ENCODE results near the gene MMP7. TPM values are rescaled to one million over a fixed set of nuclear protein-coding genes. Genes with fewer than 3 reads are reported as not detected.

The MMP7 gene, protein sequence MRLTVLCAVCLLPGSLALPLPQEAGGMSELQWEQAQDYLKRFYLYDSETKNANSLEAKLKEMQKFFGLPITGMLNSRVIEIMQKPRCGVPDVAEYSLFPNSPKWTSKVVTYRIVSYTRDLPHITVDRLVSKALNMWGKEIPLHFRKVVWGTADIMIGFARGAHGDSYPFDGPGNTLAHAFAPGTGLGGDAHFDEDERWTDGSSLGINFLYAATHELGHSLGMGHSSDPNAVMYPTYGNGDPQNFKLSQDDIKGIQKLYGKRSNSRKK
- 20.7 to 34.8 TPM (median 25.3 TPM) in 5 replicates for total RNA-seq (2022; extraction: Qiagen RNA extraction)

GRCh38 chr11:102530558-102530957, at the start of gene MMP7:
Gene MMP7 (minus strand): TSS chr11:102530747. CDS start chr11:102530700, 47 bp downstream.

Other genes with a start within 250 kb of the MMP7 start
- 50.5 to 70.0 TPM (median 57.4 TPM) in 5 replicates for gene BIRC3, start 213.3 kb downstream of the MMP7 start, total RNA-seq (2022; extraction: Qiagen RNA extraction)
- gene BIRC2, start 183.5 kb downstream of the MMP7 start, total RNA-seq (2022; extraction: Qiagen RNA extraction): 29.5 to 36.3 TPM (median 33.1 TPM) in 5 replicates
- 167 to 245 TPM (median 210 TPM) in 5 replicates for gene TMEM123, start 78.0 kb downstream of the MMP7 start, total RNA-seq (2022; extraction: Qiagen RNA extraction)
- not detected in 5 replicates for gene MMP20, start 94.6 kb upstream of the MMP7 start, total RNA-seq (2022; extraction: Qiagen RNA extraction)
- not detected in 5 replicates for gene MMP27, start 175.0 kb upstream of the MMP7 start, total RNA-seq (2022; extraction: Qiagen RNA extraction)
- gene MMP8, start 194.2 kb upstream of the MMP7 start, total RNA-seq (2022; extraction: Qiagen RNA extraction): not detected in 5 replicates
- gene MMP10, start 249.9 kb upstream of the MMP7 start, total RNA-seq (2022; extraction: Qiagen RNA extraction): 0.53 to 1.6 TPM (median 0.87 TPM) in 5 replicates